PC-3 (cell line): ENCODE data around the gene TMX2. TPM values are rescaled to one million over a fixed set of nuclear protein-coding genes. Genes with fewer than 3 reads are reported as not detected.

ENCODE experiments used
- ATAC-seq: fragments of 200-7000 bp; cut with Tn5 transposase; 2 replicates; pipeline ENCODE4 v1.9.1; 2020; ENCODE audit warnings: mild to moderate bottlenecking, moderate library complexity
- BruUV-seq: library from RNA; stranded (reverse); fragments of 400-500 nt; replicated peaks from 2 replicates; lab custom pipeline; 2021; lab: Mats Ljungman, UMichigan
- CTCF ChIA-PET: fragments of 300-600 bp; sonication (Branson Sonifier 250); formaldehyde crosslinking; loops from one replicate; lab custom pipeline; 2022; ENCODE audit warnings: antibody characterized with exemption; lab: Charles Lee
- POLR2A ChIA-PET: fragments of 300-600 bp; sonication (Branson Sonifier 250); formaldehyde crosslinking; loops from one replicate; lab custom pipeline; 2022; ENCODE audit warnings: antibody characterized with exemption; ENCODE audit not compliant: unreplicated experiment; lab: Charles Lee
- DNase-seq: peaks from one replicate; pipeline ENCODE4 v3.0.0-alpha.2; 2015
- H2AFZ ChIP-seq: fragments of 300-600 bp; sonication (generic); 2 replicates; pipeline ENCODE4 v1.6.0; 2016; ENCODE audit warnings: antibody characterized with exemption, low read length
- H3F3A ChIP-seq: fragments of 300-600 bp; sonication (generic); one replicate; pipeline ENCODE4 v1.6.0; 2017; ENCODE audit warnings: antibody characterized with exemption, low read length, control low read depth, mild to moderate bottlenecking; ENCODE audit not compliant: unreplicated experiment
- H3K27ac ChIP-seq: fragments of 300-600 bp; sonication (generic); 2 replicates; pipeline ENCODE4 v1.5.1; 2016; ENCODE audit warnings: mild to moderate bottlenecking, low read length
- H3K27me3 ChIP-seq: fragments of 300-600 bp; sonication (generic); 2 replicates; pipeline ENCODE4 v1.6.1; 2016; ENCODE audit warnings: low read length, mixed read lengths
- H3K36me3 ChIP-seq: fragments of 300-600 bp; sonication (generic); 2 replicates; pipeline ENCODE4 v1.6.1; 2016; ENCODE audit warnings: low read depth, mixed run types, low read length, mixed read lengths
- H3K4me1 ChIP-seq: fragments of 300-600 bp; sonication (generic); 2 replicates; pipeline ENCODE4 v1.5.1; 2016; ENCODE audit warnings: low read length; ENCODE audit not compliant: insufficient read depth
- H3K4me2 ChIP-seq: fragments of 300-600 bp; sonication (generic); 2 replicates; pipeline ENCODE4 v1.6.0; 2016; ENCODE audit warnings: low read length
- H3K4me3 ChIP-seq: fragments of 300-600 bp; sonication (generic); 2 replicates; pipeline ENCODE4 v1.5.1; 2016; ENCODE audit warnings: mild to moderate bottlenecking, low read length, mixed read lengths
- H3K79me2 ChIP-seq: fragments of 300-600 bp; sonication (generic); 2 replicates; pipeline ENCODE4 v1.6.1; 2017; ENCODE audit warnings: low read length, mixed read lengths
- H3K9ac ChIP-seq: fragments of 300-600 bp; sonication (generic); 2 replicates; pipeline ENCODE4 v1.6.0; 2016; ENCODE audit warnings: mild to moderate bottlenecking, low read length
- H3K9me2 ChIP-seq: fragments of 300-600 bp; sonication (generic); replicated peaks from 2 replicates; pipeline ENCODE4 v1.6.1; 2016; ENCODE audit warnings: mixed run types, low read length, mixed read lengths
- H3K9me3 ChIP-seq: fragments of 300-600 bp; sonication (generic); 2 replicates; pipeline ENCODE4 v1.6.1; 2016; ENCODE audit warnings: low read length, mixed read lengths
- H4K20me1 ChIP-seq: fragments of 300-600 bp; sonication (generic); 2 replicates; pipeline ENCODE4 v1.6.1; 2016; ENCODE audit warnings: low read length, mixed read lengths
- CTCF ChIP-seq: fragments of 300-600 bp; sonication (generic); conservative IDR thresholded peaks from 2 replicates; pipeline ENCODE4 v1.5.1; 2017; ENCODE audit warnings: antibody characterized with exemption, low read depth, mild to moderate bottlenecking, low read length
- EZH2 ChIP-seq: fragments of 300-600 bp; sonication (generic); IDR thresholded peaks from one replicate; pipeline ENCODE4 v1.6.1; 2017; ENCODE audit warnings: antibody characterized with exemption, mild to moderate bottlenecking, low read length; ENCODE audit not compliant: unreplicated experiment
- EZH2phosphoT487 ChIP-seq: fragments of 300-600 bp; sonication (generic); IDR thresholded peaks from 2 replicates; pipeline ENCODE4 v1.6.1; 2018; ENCODE audit warnings: mild to moderate bottlenecking, antibody characterized with exemption, low read length, borderline replicate concordance
- intact Hi-C: fragments of 100-400 bp; cut with micrococcal nuclease; formaldehyde crosslinking; loops from 2 replicates; pipeline ENCODE4 v1.9.0; 2023
- total RNA-seq: library from RNA; depleted of rRNA; stranded (reverse); fragments of >200 nt; gene quantifications from 2 replicates; pipeline ENCODE4 v1.2.3, GENCODE V29; 2014

The TMX2 gene
- total RNA-seq, 1 experiment from 2014 or later: 241 TPM

GRCh38 chr11:57732661-57733060, 20.3 kb downstream of the TMX2 start:
- Histone ChIP-seq H2AFZ (no peak overlapping the region), H3K9me3 (no peaks in the 10 kb centered on the region), H4K20me1 (peaks cover 27% of the 10 kb centered on the region), H3F3A (no peaks in the 10 kb centered on the region), H3K9me2 (no peaks in the 10 kb centered on the region), H3K79me2 (peaks cover 86% of the 10 kb centered on the region), H3K4me3 (no peak overlapping the region), H3K27ac (no peak overlapping the region), H3K9ac (no peak overlapping the region), H3K4me2 (no peak overlapping the region), H3K4me1 (no peaks in the 10 kb centered on the region), H3K36me3 (peaks cover 30% of the 10 kb centered on the region), H3K27me3 (no peaks in the 10 kb centered on the region)
- TF ChIP-seq CTCF: no peak
- TF ChIP-seq EZH2phosphoT487: no peak
- no peak for TF ChIP-seq EZH2
- no TSS peak for BruUV-seq
- ChIA-PET CTCF (no interaction called here), POLR2A (no interaction called here)
- intact Hi-C loops: no loop called here
- DNase-seq: no peak
- ATAC-seq: no peak

GRCh38 chr11:57735619-57736298, 23.4 kb downstream of the TMX2 start:
- BruUV-seq: no TSS peak
- intact Hi-C loops: no loop called here
- Histone ChIP-seq H3F3A (no peaks in the 10 kb centered on the region), H3K27me3 (no peaks in the 10 kb centered on the region), H3K4me2 (no peak overlapping the region), H3K27ac (no peak overlapping the region), H4K20me1 (peaks cover 14% of the 10 kb centered on the region; the same call in 1 of the 2 replicates), H3K9ac (no peak overlapping the region), H3K36me3 (peaks cover 40% of the 10 kb centered on the region), H2AFZ (no peak overlapping the region), H3K4me3 (no peak overlapping the region), H3K9me2 (no peaks in the 10 kb centered on the region), H3K4me1 (peaks cover 4% of the 10 kb centered on the region), H3K79me2 (peaks cover 59% of the 10 kb centered on the region), H3K9me3 (no peaks in the 10 kb centered on the region)
- no peak for ATAC-seq
- CTCF ChIA-PET: interaction anchor here (0.5 to 0.6 kb wide), 2 partner anchors 16 to 26 kb away, joined by 4 read pairs; partner anchors contain the start of gene BTBD18
- TF ChIP-seq EZH2 (no peak), CTCF (no peak), EZH2phosphoT487 (no peak)
- POLR2A ChIA-PET: no interaction called here
- no peak for DNase-seq
